Measurements from ENCODE around the gene FRMD4A.

- TF ChIP-seq CTCF (IDR thresholded peaks at IDR 0.05; ENCODE audit: low read depth, low read length) (no peak), POLR2A (IDR thresholded peaks at IDR 0.05; ENCODE audit: extremely low read depth, insufficient read length) (no peak)
These were observed 388.7 kb downstream of the FRMD4A start for GRCh38 chr10:13942035-13942434.

Data from NB4 (cell line).